Prostate gland (tissue), 2 donors: ENCODE measurements around the gene RGMA. TPM values are rescaled to one million over a fixed set of nuclear protein-coding genes. Genes with fewer than 3 reads are reported as not detected.
A peak's percentile ranks its signal among the peaks of the same experiment; 100 is the strongest.

ENCODE experiments used
- DNase-seq: peaks from one replicate; pipeline ENCODE4 v3.0.0-alpha.2; 2019; ENCODE audit warnings: low spot score
- H3K27ac ChIP-seq, 2 donors: fragments of 200-600 bp; sonication (generic); 2 replicates each; pipeline ENCODE4 v1.5.1; 2017 to 2019
- H3K27me3 ChIP-seq: fragments of 200-600 bp; sonication (generic); replicated peaks from 2 replicates; pipeline ENCODE4 v1.5.1; 2019; ENCODE audit not compliant: insufficient read depth
- H3K36me3 ChIP-seq, 2 donors: fragments of 200-600 bp; sonication (generic); 1 replicate in 1 of 2; 2 replicates in 1 of 2; pipeline versions ENCODE4 v1.5.1 to v1.8.1; 2017 to 2019
- H3K4me1 ChIP-seq: fragments of 200-600 bp; sonication (generic); replicated peaks from 2 replicates; pipeline ENCODE4 v1.5.1; 2019
- H3K4me3 ChIP-seq, 2 donors: fragments of 200-600 bp; sonication (generic); 2 replicates each; pipeline ENCODE4 v1.5.1; 2017 to 2019
- H3K9me3 ChIP-seq: fragments of 200-600 bp; sonication (generic); 2 replicates; pipeline ENCODE4 v1.5.1; 2017
- POLR2A ChIP-seq: fragments of 450-650 bp; IDR thresholded peaks from one replicate; pipeline ENCODE4 v1.6.1; 2016; ENCODE audit warnings: antibody characterized with exemption, mild to moderate bottlenecking
- POLR2AphosphoS5 ChIP-seq: sonication (generic); formaldehyde crosslinking; IDR thresholded peaks from one replicate; pipeline ENCODE4 v1.6.1; 2017; ENCODE audit warnings: antibody characterized with exemption
- WGBS: methylation state at CpG from one replicate; pipeline ENCODE4 v1.1.5; 2018; 5-methylcytosine and 5-hydroxymethylcytosine counted together
- intact Hi-C: fragments of 100-400 bp; cut with DNase I; formaldehyde crosslinking; loops from one replicate; pipeline ENCODE4 v1.14.2; 2022
- total RNA-seq, 2 donors: library from RNA; depleted of rRNA; stranded (reverse); fragments of >200 nt; gene quantifications; one replicate each; pipeline ENCODE4 v1.1.0, GENCODE V29; 2016
- TF ChIP-seq, protein P1 (sequence below), 4 experiments: fragments of 200-600 bp in 2 of 4; fragments of 450-650 bp in 2 of 4; sonication (generic) in 2 of 4; IDR thresholded peaks; 1 replicate in 3 of 4; 2 replicates in 1 of 4; pipeline ENCODE4 v1.5.1; 2016 to 2019; ENCODE audit warnings: antibody characterized with exemption in 4 of 4, mild to moderate bottlenecking in 2 of 4, moderate library complexity in 2 of 4

RGMA gene
- total RNA-seq, 2 donors from 2014 or later = 10.3 to 93.8 TPM

GRCh38 chr15:93051236-93052089 is 37.5 kb downstream of the RGMA start:
- no peak for DNase-seq
- H3K27ac ChIP-seq = no peak overlapping the region
- peaks cover 15% of the 10 kb centered on the region for H3K4me1 ChIP-seq
- no peak overlapping the region for H3K4me3 ChIP-seq
- no peak for TF ChIP-seq POLR2A
- no peak for TF ChIP-seq POLR2AphosphoS5
- TF ChIP-seq, protein P1, sequence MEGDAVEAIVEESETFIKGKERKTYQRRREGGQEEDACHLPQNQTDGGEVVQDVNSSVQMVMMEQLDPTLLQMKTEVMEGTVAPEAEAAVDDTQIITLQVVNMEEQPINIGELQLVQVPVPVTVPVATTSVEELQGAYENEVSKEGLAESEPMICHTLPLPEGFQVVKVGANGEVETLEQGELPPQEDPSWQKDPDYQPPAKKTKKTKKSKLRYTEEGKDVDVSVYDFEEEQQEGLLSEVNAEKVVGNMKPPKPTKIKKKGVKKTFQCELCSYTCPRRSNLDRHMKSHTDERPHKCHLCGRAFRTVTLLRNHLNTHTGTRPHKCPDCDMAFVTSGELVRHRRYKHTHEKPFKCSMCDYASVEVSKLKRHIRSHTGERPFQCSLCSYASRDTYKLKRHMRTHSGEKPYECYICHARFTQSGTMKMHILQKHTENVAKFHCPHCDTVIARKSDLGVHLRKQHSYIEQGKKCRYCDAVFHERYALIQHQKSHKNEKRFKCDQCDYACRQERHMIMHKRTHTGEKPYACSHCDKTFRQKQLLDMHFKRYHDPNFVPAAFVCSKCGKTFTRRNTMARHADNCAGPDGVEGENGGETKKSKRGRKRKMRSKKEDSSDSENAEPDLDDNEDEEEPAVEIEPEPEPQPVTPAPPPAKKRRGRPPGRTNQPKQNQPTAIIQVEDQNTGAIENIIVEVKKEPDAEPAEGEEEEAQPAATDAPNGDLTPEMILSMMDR (IDR thresholded peaks at IDR 0.05) = no peak
- no peaks in the 10 kb centered on the region for H3K36me3 ChIP-seq
- 85% methylated on average over 32 of the region's 32 CpGs for WGBS
- intact Hi-C loops = no loop called here
- H3K9me3 ChIP-seq = no peaks in the 10 kb centered on the region
- H3K27me3 ChIP-seq = no peaks in the 10 kb centered on the region

GRCh38 chr15:93050648-93051047 is 38.4 kb downstream of the RGMA start:
- intact Hi-C loops = no loop called here
- H3K27me3 ChIP-seq = no peaks in the 10 kb centered on the region
- no peak overlapping the region for H3K4me3 ChIP-seq
- no peak for DNase-seq
- TF ChIP-seq, protein P1 (IDR thresholded peaks at IDR 0.05) = no peak
- no peak for TF ChIP-seq POLR2A
- 72% methylated on average over 13 of the region's 13 CpGs for WGBS
- no peaks in the 10 kb centered on the region for H3K9me3 ChIP-seq
- H3K36me3 ChIP-seq = no peaks in the 10 kb centered on the region
- no peak overlapping the region for H3K27ac ChIP-seq
- peaks cover 15% of the 10 kb centered on the region for H3K4me1 ChIP-seq

DNA sequence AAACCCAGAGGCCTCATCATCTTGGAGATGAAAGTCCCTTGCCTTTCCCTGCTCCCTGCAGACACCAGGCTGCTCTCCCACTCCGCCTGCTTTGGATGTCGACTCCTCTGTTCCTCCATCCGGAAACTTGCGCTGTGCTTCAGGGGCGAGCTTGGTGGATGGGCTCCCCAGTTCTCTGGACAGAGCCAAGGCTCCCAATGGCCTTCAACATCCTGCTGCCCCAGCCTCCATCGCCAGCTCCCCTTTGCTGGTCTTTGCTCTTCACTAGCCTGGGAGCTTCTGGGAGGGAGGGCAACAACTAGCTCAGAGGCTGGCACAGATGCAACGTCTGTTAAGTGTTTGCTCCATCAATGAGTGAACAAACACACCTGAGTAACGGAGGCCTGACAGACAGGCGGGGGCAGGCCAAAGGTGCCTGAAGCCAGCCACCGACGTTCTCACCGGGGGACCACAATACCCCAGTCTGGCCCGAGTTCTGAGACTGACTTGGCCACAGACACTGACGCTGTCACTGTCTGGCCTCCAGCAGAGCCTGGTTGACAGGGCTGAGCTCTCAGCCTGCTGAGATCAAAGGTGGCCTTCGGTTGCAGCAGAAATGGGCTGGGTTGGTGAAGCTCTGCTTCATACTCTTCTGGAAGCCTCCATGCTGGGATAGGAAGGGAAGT is 39.0 kb downstream of the RGMA start:
- TF ChIP-seq POLR2A = no peak
- no peak for TF ChIP-seq POLR2AphosphoS5
- peak; percentile 33 for DNase-seq
- no peaks in the 10 kb centered on the region for H3K27me3 ChIP-seq
- H3K4me1 ChIP-seq = peaks cover 15% of the 10 kb centered on the region
- H3K9me3 ChIP-seq = no peaks in the 10 kb centered on the region
- no peaks in the 10 kb centered on the region for H3K36me3 ChIP-seq
- WGBS = 27% methylated on average over 15 of the region's 15 CpGs
- intact Hi-C loops = no loop called here
- no peak overlapping the region for H3K27ac ChIP-seq
- no peak overlapping the region for H3K4me3 ChIP-seq

GRCh38 chr15:93049233-93049632 is 39.8 kb downstream of the RGMA start:
- H3K4me1 ChIP-seq = peaks cover 15% of the 10 kb centered on the region
- H3K27me3 ChIP-seq = no peaks in the 10 kb centered on the region
- no peak for TF ChIP-seq POLR2AphosphoS5
- TF ChIP-seq POLR2A = no peak
- TF ChIP-seq, protein P1 (IDR thresholded peaks at IDR 0.05) = no peak
- WGBS = 51% methylated on average over 8 of the region's 8 CpGs
- H3K4me3 ChIP-seq = no peak overlapping the region
- no peaks in the 10 kb centered on the region for H3K9me3 ChIP-seq
- no peak for DNase-seq
- intact Hi-C loops = no loop called here
- no peaks in the 10 kb centered on the region for H3K36me3 ChIP-seq
- no peak overlapping the region for H3K27ac ChIP-seq

DNA sequence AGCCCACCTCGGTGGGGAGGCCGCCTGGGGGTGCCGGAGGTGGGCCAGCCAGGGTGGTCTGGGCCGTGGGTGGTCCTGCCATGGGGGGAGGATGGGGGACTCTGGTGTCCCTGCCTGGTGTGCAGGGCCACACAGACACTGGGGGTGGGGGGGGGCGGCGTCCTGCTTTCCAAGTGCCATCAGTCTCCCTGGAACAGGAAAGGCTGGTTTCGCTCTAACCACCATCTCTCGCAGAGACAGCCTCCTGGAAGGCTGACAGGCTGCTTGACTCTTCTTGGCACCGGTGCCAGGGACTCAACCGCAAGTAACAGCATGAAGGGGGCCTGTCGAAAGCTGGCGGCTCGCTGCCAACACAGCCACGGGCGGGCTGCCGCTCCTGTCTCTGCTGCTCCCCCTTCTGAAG is 40.3 kb downstream of the RGMA start:
- H3K36me3 ChIP-seq = no peaks in the 10 kb centered on the region
- no peaks in the 10 kb centered on the region for H3K9me3 ChIP-seq
- no peak overlapping the region for H3K27ac ChIP-seq
- peak; percentile 87 for DNase-seq
- 25% methylated on average over 16 of the region's 16 CpGs for WGBS
- H3K4me1 ChIP-seq = peaks cover 15% of the 10 kb centered on the region
- H3K27me3 ChIP-seq = no peaks in the 10 kb centered on the region
- H3K4me3 ChIP-seq = no peak overlapping the region
- intact Hi-C loops = no loop called here
- TF ChIP-seq POLR2AphosphoS5 (peak; percentile 58), POLR2A (no peak)
- TF ChIP-seq, protein P1 (IDR thresholded peaks at IDR 0.05) = no peak
